Liver (tissue), 9 donors: ENCODE data around the gene PNMA8C. TPM values are rescaled to one million over a fixed set of nuclear protein-coding genes. Genes with fewer than 3 reads are reported as not detected.
"Not testable (repeated sequence)": the region's sequence is repeated elsewhere in the genome, so short reads cannot be mapped to it uniquely, and the experiment has no call there.

Source experiments
- DNase-seq: peaks from one replicate; pipeline ENCODE4 v3.0.0-alpha.2; 2017; ENCODE audit warnings: low spot score
- H3K27ac ChIP-seq, 2 donors: one replicate each; pipeline ENCODE4 v1.7.0; 2013; ENCODE audit warnings: inconsistent platforms in 2 of 2, low read length in 2 of 2, control low read depth in 1 of 2, low read depth in 1 of 2, mild to moderate bottlenecking in 1 of 2
- H3K27me3 ChIP-seq, 4 donors: one replicate each; pipeline versions ENCODE4 v1.6.1 to v1.7.0; 2013; ENCODE audit warnings: low read length in 3 of 4, inconsistent platforms in 1 of 4, mild to moderate bottlenecking in 1 of 4, moderate library complexity in 1 of 4; ENCODE audit not compliant: control insufficient read depth in 4 of 4, insufficient read depth in 4 of 4
- H3K36me3 ChIP-seq, 4 donors: one replicate each; pipeline versions ENCODE4 v1.6.1 to v1.7.0; 2013; ENCODE audit warnings: low read length in 3 of 4, mild to moderate bottlenecking in 3 of 4, low read depth in 1 of 4, moderate library complexity in 1 of 4; ENCODE audit not compliant: control insufficient read depth in 4 of 4, insufficient read depth in 3 of 4
- H3K4me1 ChIP-seq, 4 donors: one replicate each; pipeline versions ENCODE4 v1.6.1 to v1.7.0; 2013; ENCODE audit warnings: low read length in 3 of 4, mild to moderate bottlenecking in 3 of 4, moderate library complexity in 1 of 4; ENCODE audit not compliant: control insufficient read depth in 4 of 4, insufficient read depth in 4 of 4
- H3K4me3 ChIP-seq, 3 donors: one replicate each; pipeline versions ENCODE4 v1.6.1 to v1.7.0; 2013; ENCODE audit warnings: low read length in 3 of 3, control low read depth in 1 of 3, low read depth in 1 of 3, mild to moderate bottlenecking in 1 of 3
- H3K9ac ChIP-seq, 2 donors: one replicate each; pipeline ENCODE4 v1.7.0; 2013; ENCODE audit warnings: low read length in 2 of 2, mild to moderate bottlenecking in 2 of 2, moderate library complexity in 2 of 2, control low read depth in 1 of 2, low read depth in 1 of 2
- H3K9me3 ChIP-seq, 4 donors: one replicate each; pipeline versions ENCODE4 v1.6.1 to v1.7.0; 2013; ENCODE audit warnings: low read length in 3 of 4; ENCODE audit not compliant: control insufficient read depth in 4 of 4
- GABPA ChIP-seq, 2 donors: IDR thresholded peaks in 1 of 2; conservative IDR thresholded peaks in 1 of 2; 2 replicates each; pipeline ENCODE4 v1.6.1; 2016; ENCODE audit warnings: antibody characterized with exemption in 2 of 2, mild to moderate bottlenecking in 1 of 2, moderate library complexity in 1 of 2
- HNF4A ChIP-seq, 2 donors: conservative IDR thresholded peaks; 2 replicates each; pipeline ENCODE4 v1.6.1; 2016; ENCODE audit warnings: antibody characterized with exemption in 2 of 2, mild to moderate bottlenecking in 2 of 2
- HNF4G ChIP-seq: IDR thresholded peaks from 2 replicates; pipeline ENCODE4 v1.6.1; 2016; ENCODE audit warnings: antibody characterized with exemption
- JUND ChIP-seq, 2 donors: IDR thresholded peaks; 2 replicates each; pipeline ENCODE4 v1.6.1; 2016; ENCODE audit warnings: antibody characterized with exemption in 2 of 2
- MAX ChIP-seq: IDR thresholded peaks from 2 replicates; pipeline ENCODE4 v1.6.1; 2016; ENCODE audit warnings: antibody characterized with exemption
- NR2F2 ChIP-seq: IDR thresholded peaks from 2 replicates; pipeline ENCODE4 v1.6.1; 2016; ENCODE audit warnings: antibody characterized with exemption
- REST ChIP-seq: IDR thresholded peaks from 2 replicates; pipeline ENCODE4 v1.6.1; 2016; ENCODE audit warnings: antibody characterized with exemption, mild to moderate bottlenecking
- RXRA ChIP-seq, 2 donors: IDR thresholded peaks; 2 replicates each; pipeline ENCODE4 v1.6.1; 2017 to 2018; ENCODE audit warnings: antibody characterized with exemption in 2 of 2, mild to moderate bottlenecking in 1 of 2
- TAF1 ChIP-seq: conservative IDR thresholded peaks from 2 replicates; pipeline ENCODE4 v1.6.1; 2016; ENCODE audit warnings: antibody characterized with exemption, mild to moderate bottlenecking
- WGBS: extraction: QIAGEN DNeasy Blood & Tissue Kit; methylation state at CpG from one replicate; pipeline ENCODE4 v1.1.7; 2013; 5-methylcytosine and 5-hydroxymethylcytosine counted together
- polyA plus RNA-seq, 2 donors: library from polyadenylated mRNA; stranded (reverse) in 1 of 2; unstranded in 1 of 2; fragments of 200-250 nt in 1 of 2; fragments of >200 nt in 1 of 2; fragmentation: Nextera tagmentation in 1 of 2; extraction: Ambion mirVana in 1 of 2; gene quantifications; one replicate each; pipeline versions ENCODE4 v1.2.1 to v1.2.3, GENCODE V29; 2013 to 2015
- total RNA-seq, 2 donors: library from RNA; depleted of rRNA; stranded (reverse); fragments of >200 nt; gene quantifications; one replicate each; pipeline ENCODE4 v1.2.3, GENCODE V29; 2014
- TF ChIP-seq, protein P1 (sequence below): fragments of 150-350 bp; IDR thresholded peaks from 2 replicates; pipeline ENCODE4 v1.5.1; 2017; ENCODE audit warnings: improper control_type of control experiment, low read depth, low read length; ENCODE audit not compliant: missing input control
- donor health status: healthy.
- donor health status: healthy.
- donor health status: healthy.
- donor health status: healthy.
- donor health status: healthy.

Gene PNMA8C
- total and polyA plus RNA-seq, 4 donors, result under 0.01 TPM; not detected in 3

GRCh38 chr19:46435689-46436088, 7.0 kb upstream of the PNMA8C start:
- H3K36me3 ChIP-seq, H3K4me1 ChIP-seq, H3K27ac ChIP-seq, DNase-seq, H3K4me3 ChIP-seq, H3K9me3 ChIP-seq, H3K27me3 ChIP-seq, H3K9ac ChIP-seq: not testable (repeated sequence)
- WGBS, result 98% methylated on average over 4 of the region's 4 CpGs

DNA sequence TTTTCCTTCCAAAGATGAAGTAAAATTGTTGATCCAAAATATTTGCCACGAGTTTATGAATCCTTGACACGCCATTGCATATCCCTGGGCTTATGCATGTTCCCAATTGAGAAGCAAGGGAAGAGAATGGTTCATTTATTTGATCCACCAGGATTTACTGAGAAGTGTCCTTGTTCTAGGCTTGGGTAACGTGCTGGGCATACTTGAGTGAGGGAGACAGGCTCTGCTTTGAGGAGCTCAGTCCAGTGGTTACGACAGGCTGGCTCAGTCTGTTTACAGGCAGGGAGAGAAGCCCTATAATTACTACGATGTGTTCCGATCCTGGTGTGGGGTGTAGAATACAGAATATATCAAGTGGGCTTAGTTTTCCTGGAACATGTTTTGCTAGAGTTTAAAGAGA, 6.3 kb upstream of the PNMA8C start:
- Histone ChIP-seq H3K27me3 (peaks cover 0 to 4% (median under 1%) of the 10 kb centered on the region in 4 donors), H3K36me3 (no peaks in the 10 kb centered on the region), H3K27ac (no peak overlapping the region), H3K9ac (no peak overlapping the region), H3K4me1 (no peaks in the 10 kb centered on the region), H3K9me3 (no peaks in the 10 kb centered on the region), H3K4me3 (no peak overlapping the region)
- WGBS, result 50% methylated on average over 6 of the region's 6 CpGs
- TF ChIP-seq REST, result no peak
- no peak for TF ChIP-seq TAF1
- no peak for TF ChIP-seq HNF4G
- TF ChIP-seq MAX, result no peak
- no peak for TF ChIP-seq HNF4A (conservative IDR thresholded peaks at IDR 0.05)
- no peak for TF ChIP-seq NR2F2
- no peak for TF ChIP-seq RXRA (IDR thresholded peaks at IDR 0.05)
- TF ChIP-seq JUND (IDR thresholded peaks at IDR 0.05), result no peak
- TF ChIP-seq, protein P1, sequence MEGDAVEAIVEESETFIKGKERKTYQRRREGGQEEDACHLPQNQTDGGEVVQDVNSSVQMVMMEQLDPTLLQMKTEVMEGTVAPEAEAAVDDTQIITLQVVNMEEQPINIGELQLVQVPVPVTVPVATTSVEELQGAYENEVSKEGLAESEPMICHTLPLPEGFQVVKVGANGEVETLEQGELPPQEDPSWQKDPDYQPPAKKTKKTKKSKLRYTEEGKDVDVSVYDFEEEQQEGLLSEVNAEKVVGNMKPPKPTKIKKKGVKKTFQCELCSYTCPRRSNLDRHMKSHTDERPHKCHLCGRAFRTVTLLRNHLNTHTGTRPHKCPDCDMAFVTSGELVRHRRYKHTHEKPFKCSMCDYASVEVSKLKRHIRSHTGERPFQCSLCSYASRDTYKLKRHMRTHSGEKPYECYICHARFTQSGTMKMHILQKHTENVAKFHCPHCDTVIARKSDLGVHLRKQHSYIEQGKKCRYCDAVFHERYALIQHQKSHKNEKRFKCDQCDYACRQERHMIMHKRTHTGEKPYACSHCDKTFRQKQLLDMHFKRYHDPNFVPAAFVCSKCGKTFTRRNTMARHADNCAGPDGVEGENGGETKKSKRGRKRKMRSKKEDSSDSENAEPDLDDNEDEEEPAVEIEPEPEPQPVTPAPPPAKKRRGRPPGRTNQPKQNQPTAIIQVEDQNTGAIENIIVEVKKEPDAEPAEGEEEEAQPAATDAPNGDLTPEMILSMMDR, result no peak
- no peak for TF ChIP-seq GABPA (IDR thresholded peaks at IDR 0.05 in 1 of 2, conservative IDR thresholded peaks at IDR 0.05 in 1 of 2)
- no peak for DNase-seq

- 62% methylated on average over 7 of the region's 7 CpGs for WGBS
- not testable (repeated sequence) for H3K4me1 ChIP-seq, H3K4me3 ChIP-seq, H3K9me3 ChIP-seq, H3K36me3 ChIP-seq, H3K27ac ChIP-seq, DNase-seq, H3K27me3 ChIP-seq, H3K9ac ChIP-seq
Observed at GRCh38 chr19:46433470-46433869, 4.7 kb upstream of the PNMA8C start.
